K562 (cell line): Measurements from ENCODE around the gene TAC1.

ENCODE experiments used
- CHD1 ChIP-seq: fragments of 200-600 bp; sonication (generic); IDR thresholded peaks from one replicate; pipeline ENCODE4 v1.6.1; 2012; ENCODE audit warnings: mild to moderate bottlenecking, moderate library complexity, low read length, inconsistent platforms
- EP300 ChIP-seq: IDR thresholded peaks from 2 replicates; pipeline ENCODE4 v1.6.1; 2012; ENCODE audit warnings: low read length, improper control_type of control experiment
- HDGF ChIP-seq: fragments of 450-650 bp; IDR thresholded peaks from 2 replicates; pipeline ENCODE4 v1.6.1; 2016
- MTA3 ChIP-seq: fragments of 450-650 bp; formaldehyde crosslinking; IDR thresholded peaks from 2 replicates; pipeline ENCODE4 v1.6.1; 2017; ENCODE audit warnings: mild to moderate bottlenecking, borderline replicate concordance
- MYNN ChIP-seq, 2 experiments: sonication (generic); formaldehyde crosslinking in 1 of 2; IDR thresholded peaks; 2 replicates each; pipeline versions ENCODE4 v1.5.0 to v1.6.1; 2016 to 2020; ENCODE audit warnings: antibody characterized with exemption in 1 of 2, missing genetic modification reagents in 1 of 2
- SIN3A ChIP-seq, 2 experiments: fragments of 150-350 bp in 1 of 2; IDR thresholded peaks; 2 replicates each; pipeline ENCODE4 v1.6.1; 2011 to 2016; ENCODE audit warnings: borderline replicate concordance in 2 of 2, low read depth in 2 of 2, low read length in 2 of 2, mild to moderate bottlenecking in 2 of 2, moderate library complexity in 2 of 2; ENCODE audit not compliant: control insufficient read depth in 1 of 2
- TAF1 ChIP-seq: IDR thresholded peaks from 2 replicates; pipeline ENCODE4 v1.6.1; 2011; ENCODE audit warnings: mild to moderate bottlenecking, low read length, moderate library complexity; ENCODE audit not compliant: insufficient read depth, control insufficient read depth, severe bottlenecking; ENCODE audit errors: extremely low read depth
- TGIF2 ChIP-seq: sonication (generic); formaldehyde crosslinking; IDR thresholded peaks from 2 replicates; pipeline ENCODE4 v1.8.1; 2022; ENCODE audit warnings: mild to moderate bottlenecking, missing genetic modification reagents, moderate library complexity
- ZNF76 ChIP-seq: fragments of 250-450 bp; sonication (Bioruptor Pico); IDR thresholded peaks from 2 replicates; pipeline ENCODE4 v1.4.0; 2020; ENCODE audit warnings: mild to moderate bottlenecking, moderate library complexity, borderline replicate concordance

DNA sequence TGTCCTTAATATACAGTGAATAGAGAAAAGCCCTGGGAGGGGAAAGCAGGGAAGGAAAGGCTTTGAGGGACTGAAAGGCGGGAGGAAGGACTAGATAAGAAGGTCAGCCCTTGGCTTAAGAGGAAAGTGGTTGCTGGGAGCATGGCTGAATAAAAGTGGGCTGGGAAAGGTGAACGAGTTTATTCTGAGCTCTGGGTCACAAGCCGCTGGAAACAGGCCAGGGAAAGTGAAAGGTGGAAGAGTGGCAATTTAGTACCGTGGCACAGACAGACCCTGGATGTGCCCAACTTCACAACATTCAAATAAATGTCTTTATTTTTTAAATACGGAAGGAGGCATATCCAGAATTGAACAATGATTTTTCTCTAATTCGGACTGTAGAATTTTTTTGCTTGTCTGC, 39.7 kb downstream of the TAC1 start:
- TF ChIP-seq MTA3: no peak
- TF ChIP-seq HDGF: no peak
- no peak for TF ChIP-seq TGIF2 (CRISPR knock-in tag)
- no peak for TF ChIP-seq SIN3A (IDR thresholded peaks at IDR 0.05; ENCODE audit: borderline replicate concordance in 2 of 2, control insufficient read depth in 1 of 2, low read depth in 2 of 2, low read length in 2 of 2)
- TF ChIP-seq CHD1: no peak
- TF ChIP-seq ZNF76 (CRISPR knock-in tag): no peak
- TF ChIP-seq MYNN (IDR thresholded peaks at IDR 0.05): no peak
- no peak for TF ChIP-seq MYNN (CRISPR knock-in tag; IDR thresholded peaks at IDR 0.05)
- TF ChIP-seq TAF1: no peak
- no peak for TF ChIP-seq EP300
